GM18511 (cell line): ENCODE measurements around the gene DLX2.

Source experiments
- ATAC-seq: cut with Tn5 transposase; IDR thresholded peaks from one replicate; pipeline ENCODE4 v1.9.1; 2021; ENCODE audit warnings: mild to moderate bottlenecking, moderate library complexity; ENCODE audit not compliant: unreplicated experiment

DLX2 gene

GRCh38 chr2:172094294-172095145, 8.2 kb downstream of the DLX2 start:
- no peak for ATAC-seq

- no peak for ATAC-seq
These were observed 9.0 kb downstream of the DLX2 start for GRCh38 chr2:172093416-172094293.

DNA sequence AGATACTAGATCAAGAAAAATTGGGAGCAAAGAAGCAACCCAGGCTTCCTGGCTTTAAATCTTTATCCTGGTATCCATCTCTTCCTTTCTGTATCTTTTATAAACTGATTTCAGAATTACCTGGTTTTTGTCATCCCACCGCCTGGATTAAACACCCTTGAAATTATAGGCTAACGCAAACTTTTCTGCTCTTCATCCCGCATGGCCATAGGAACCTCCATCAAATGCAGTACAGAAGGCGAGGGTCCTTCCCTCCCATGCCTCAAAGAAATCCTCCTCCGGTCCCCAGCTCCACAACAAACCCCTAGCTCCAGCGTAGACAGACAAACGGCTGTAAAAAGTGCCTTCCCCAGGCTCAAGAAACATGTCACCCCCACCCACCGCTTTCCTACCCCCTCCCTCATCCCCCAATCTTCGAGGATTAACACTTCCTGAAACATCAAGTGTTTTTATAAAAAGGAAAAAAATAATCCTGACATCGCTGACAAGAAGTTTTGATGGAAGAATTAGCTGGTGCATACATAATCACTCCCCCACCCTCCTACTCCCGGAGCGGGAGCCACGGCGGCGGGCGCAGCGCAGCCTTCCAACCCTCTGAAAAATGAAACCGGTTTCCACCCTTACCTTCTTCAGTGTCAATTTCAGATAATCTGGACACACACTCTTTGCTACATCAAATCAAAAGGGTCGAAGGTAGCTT, 9.8 kb downstream of the DLX2 start:
- ATAC-seq = no peak

DNA sequence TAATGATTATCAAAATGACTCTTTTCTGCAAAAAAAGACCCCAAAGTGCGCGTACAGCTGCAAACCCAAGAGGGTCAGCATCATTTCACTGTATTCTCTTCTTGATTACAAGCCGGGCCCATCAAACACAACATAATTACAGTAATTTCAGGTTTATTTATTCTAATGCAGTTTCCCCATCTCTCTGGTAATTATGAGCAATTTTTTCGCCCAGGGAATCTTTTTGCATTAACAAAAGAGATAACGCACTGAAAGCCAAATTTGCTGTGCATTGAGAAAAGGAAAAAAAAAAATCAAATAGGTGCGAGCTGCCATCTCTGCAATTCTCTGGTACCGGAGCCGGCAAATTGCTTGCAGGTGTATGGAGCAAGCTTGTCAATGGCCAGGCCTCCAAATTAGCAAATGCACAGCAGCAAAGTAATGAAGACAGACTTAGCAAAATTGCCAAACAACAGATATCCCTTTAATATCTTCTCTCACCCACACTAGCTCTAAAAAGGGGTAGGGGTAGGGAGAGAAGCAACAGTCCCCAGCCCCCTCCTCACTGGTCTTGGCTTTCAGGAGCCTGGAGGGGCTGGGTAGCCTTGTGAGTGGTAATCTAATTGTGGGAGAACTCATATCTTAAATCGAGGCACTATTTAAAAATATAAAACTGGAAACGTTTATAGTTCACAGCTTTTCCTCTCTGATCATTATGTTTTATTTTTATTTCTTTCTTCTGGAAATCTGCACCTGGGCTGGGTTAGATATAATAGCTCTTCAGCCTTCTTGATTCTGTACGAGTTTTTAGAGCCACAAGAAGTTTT, 10.7 kb downstream of the DLX2 start:
- ATAC-seq = no peak

GRCh38 chr2:172091000-172091641, 11.6 kb downstream of the DLX2 start:
- no peak for ATAC-seq

- ATAC-seq = no peak
These were observed 12.4 kb downstream of the DLX2 start for GRCh38 chr2:172090044-172090961.

- no peak for ATAC-seq
These were observed 13.1 kb downstream of the DLX2 start for GRCh38 chr2:172089633-172090032.

DNA sequence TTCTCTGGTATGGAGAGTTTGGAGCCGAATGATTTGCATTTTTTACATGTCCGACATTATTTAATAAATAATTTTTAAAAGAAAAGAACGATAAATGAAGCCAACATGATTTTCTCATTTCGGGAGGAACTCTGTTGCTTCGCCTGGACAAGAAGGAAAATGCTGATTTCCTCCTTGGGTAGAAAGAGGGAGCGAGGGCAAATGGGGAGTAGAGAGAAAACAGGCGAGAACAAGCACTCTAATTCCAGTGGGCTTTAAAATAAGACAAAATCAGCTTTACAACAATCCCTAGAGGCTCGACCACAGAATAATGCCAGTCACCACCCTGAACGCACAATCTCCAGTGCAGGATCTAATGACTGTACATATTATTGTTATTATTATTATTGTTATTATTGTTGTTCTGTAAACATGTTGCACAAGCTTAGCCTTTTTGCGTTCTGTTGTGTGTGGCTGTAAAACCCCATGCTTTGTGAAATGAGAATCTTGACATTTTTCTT, 13.6 kb downstream of the DLX2 start:
- ATAC-seq = no peak

DNA sequence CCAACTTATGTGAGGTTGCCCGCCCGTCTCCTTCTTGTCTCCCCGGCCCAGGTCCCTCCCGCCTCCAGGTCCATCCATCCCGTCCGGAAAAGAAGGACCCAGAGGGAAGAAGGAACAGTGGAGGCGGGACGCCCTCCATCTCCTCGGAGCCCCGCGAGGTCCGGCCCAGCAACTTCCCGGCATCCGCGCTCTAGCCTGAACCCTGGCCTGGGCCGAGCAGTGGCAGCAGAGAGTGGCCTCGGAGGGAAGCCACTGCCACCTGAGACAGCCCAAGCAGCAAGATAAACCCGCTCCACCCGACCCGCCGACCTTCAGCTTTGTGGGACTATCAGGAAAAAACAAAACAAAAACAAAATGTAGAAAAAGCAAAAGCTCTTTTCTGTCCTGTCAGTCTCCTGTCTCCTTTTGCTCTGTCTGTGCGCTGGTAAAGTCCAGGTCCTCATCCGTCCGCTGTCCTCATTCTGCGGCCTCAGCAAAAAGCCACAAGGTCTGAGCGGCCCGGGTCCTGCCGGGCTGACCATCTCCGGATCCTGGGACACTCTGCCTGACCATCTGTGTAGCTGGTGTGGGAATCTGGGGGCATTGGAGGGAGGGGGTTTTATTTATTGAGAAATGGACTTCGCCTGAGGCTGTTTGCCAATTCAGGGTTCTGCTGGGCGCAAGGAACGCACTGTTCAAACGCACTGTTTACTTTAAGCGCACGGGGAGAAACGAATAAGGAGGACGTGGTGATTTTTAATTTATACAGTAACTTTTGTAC, 14.3 kb downstream of the DLX2 start:
- no peak for ATAC-seq

GRCh38 chr2:172087780-172088244, 14.9 kb downstream of the DLX2 start:
- ATAC-seq = no peak

DNA sequence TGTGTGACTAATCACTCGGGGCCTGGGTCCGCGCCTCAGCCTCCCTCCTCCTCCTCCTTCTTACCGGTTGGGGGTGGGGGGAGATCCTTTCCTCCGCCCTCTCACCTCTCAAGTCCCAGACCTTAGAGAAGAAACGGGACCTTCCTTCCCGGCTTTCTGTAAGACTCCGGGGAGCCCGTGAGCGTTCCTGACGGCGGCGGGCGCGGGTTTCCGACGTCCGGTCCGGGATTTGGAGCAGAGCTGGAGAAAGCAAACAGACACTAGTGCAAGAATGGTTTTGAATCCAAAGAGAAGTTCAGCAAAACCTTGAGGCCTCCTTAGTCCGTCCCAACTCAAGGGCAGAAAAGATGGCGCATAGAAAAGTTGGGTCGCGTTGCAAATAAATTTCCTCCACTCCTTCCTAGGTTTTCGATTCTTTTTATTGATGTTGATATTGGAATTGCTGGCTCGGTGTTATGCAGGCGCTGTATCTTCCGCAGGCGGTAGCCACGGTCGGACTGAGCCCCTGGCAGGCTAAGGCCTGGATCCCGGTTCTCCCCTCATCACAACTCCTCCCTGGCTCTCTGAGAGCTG, 15.4 kb downstream of the DLX2 start:
- no peak for ATAC-seq

- no peak for ATAC-seq
These were observed 16.2 kb downstream of the DLX2 start for GRCh38 chr2:172086241-172087206.

- ATAC-seq = peak; percentile 14
These were observed 17.1 kb downstream of the DLX2 start, which contains the start of gene DLX1 for GRCh38 chr2:172085460-172086159. DLX1 (plus strand) TSS chr2:172085507; CDS start chr2:172085678, 171 bp downstream.

GRCh38 chr2:172084645-172085459, 17.8 kb downstream of the DLX2 start:
- ATAC-seq = peak; percentile 81

DNA sequence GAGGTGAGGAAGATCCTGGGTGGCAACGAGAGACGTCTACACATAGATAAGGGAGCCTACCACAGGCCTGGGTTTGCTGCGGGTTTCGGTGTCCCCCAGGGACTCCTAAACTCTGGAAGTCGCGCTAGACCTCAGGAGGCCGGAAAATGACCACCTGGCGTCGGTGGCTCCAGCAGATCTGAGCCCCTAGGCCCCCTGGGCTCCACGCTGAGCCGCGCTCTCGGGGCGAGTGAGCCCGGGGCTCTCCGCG, 18.4 kb downstream of the DLX2 start:
- ATAC-seq = peak; percentile 10
